HepG2 (cell line): Measurements from ENCODE around the gene TWNK. TPM values are rescaled to one million over a fixed set of nuclear protein-coding genes. Genes with fewer than 3 reads are reported as not detected.

Experiments used
- IKZF4 ChIP-seq: sonication (generic); formaldehyde crosslinking; IDR thresholded peaks from 2 replicates; pipeline ENCODE4 v1.5.1; 2020; ENCODE audit warnings: borderline replicate concordance, mild to moderate bottlenecking, low read depth, missing genetic modification reagents; ENCODE audit errors: not compliant biosample characterization
- MIER2 ChIP-seq: IDR thresholded peaks from 2 replicates; pipeline ENCODE4 v1.6.1; 2016; ENCODE audit warnings: missing biosample characterization, missing genetic modification reagents
- MYPOP ChIP-seq: sonication (generic); formaldehyde crosslinking; IDR thresholded peaks from 2 replicates; pipeline ENCODE4 v1.8.1; 2023; ENCODE audit warnings: mild to moderate bottlenecking, moderate library complexity, missing genetic modification reagents
- NR2F6 ChIP-seq, 2 experiments: IDR thresholded peaks; 2 replicates each; pipeline ENCODE4 v1.6.1; 2016; ENCODE audit warnings: antibody characterized with exemption in 1 of 2, mild to moderate bottlenecking in 1 of 2
- SP4 ChIP-seq: sonication (generic); formaldehyde crosslinking; IDR thresholded peaks from 2 replicates; pipeline ENCODE4 v1.8.1; 2023; ENCODE audit warnings: mild to moderate bottlenecking, missing genetic modification reagents
- SRY ChIP-seq: sonication (generic); formaldehyde crosslinking; IDR thresholded peaks from 2 replicates; pipeline ENCODE4 v1.8.0; 2022; ENCODE audit warnings: mild to moderate bottlenecking, missing genetic modification reagents
- ZBTB1 ChIP-seq: sonication (generic); formaldehyde crosslinking; IDR thresholded peaks from 2 replicates; pipeline ENCODE4 v1.4.0; 2020; ENCODE audit warnings: missing genetic modification reagents, borderline replicate concordance
- ZBTB14 ChIP-seq: sonication (generic); formaldehyde crosslinking; IDR thresholded peaks from 2 replicates; pipeline ENCODE4 v1.4.0; 2020; ENCODE audit warnings: missing genetic modification reagents
- ZFP36L2 ChIP-seq: sonication (generic); formaldehyde crosslinking; IDR thresholded peaks from 2 replicates; pipeline ENCODE4 v1.4.0; 2020; ENCODE audit warnings: missing genetic modification reagents
- ZNF33A ChIP-seq: sonication (generic); formaldehyde crosslinking; IDR thresholded peaks from 2 replicates; pipeline ENCODE4 v1.5.1; 2020; ENCODE audit warnings: missing genetic modification reagents, mild to moderate bottlenecking, moderate library complexity, borderline replicate concordance
- ZNF761 ChIP-seq: sonication (generic); formaldehyde crosslinking; conservative IDR thresholded peaks from 2 replicates; pipeline ENCODE4 v1.4.0; 2020; ENCODE audit warnings: mild to moderate bottlenecking, missing genetic modification reagents
- ZNF770 ChIP-seq: sonication (generic); formaldehyde crosslinking; IDR thresholded peaks from 2 replicates; pipeline ENCODE4 v1.5.0; 2020; ENCODE audit warnings: mild to moderate bottlenecking, missing genetic modification reagents
- ZNF776 ChIP-seq: sonication (generic); formaldehyde crosslinking; IDR thresholded peaks from 2 replicates; pipeline ENCODE4 v1.4.0; 2020; ENCODE audit warnings: mild to moderate bottlenecking, missing genetic modification reagents
- polyA plus RNA-seq, 8 experiments: library from polyadenylated mRNA; depleted of rRNA in 3 of 8; stranded (reverse) in 7 of 8; unstranded in 1 of 8; fragments of >200 nt; fragmentation: Illumina TruSeq in 4 of 8; extraction: Trizol in 4 of 8; gene quantifications; 2 replicates each; pipeline versions ENCODE4 v1.2.1 to v1.2.3, GENCODE V29; 2011 to 2016; ENCODE audit warnings: low read depth in 4 of 8, missing spikeins in 1 of 8, mixed read lengths in 1 of 8; ENCODE audit not compliant: insufficient read depth in 1 of 8
- total RNA-seq, 5 experiments: library from RNA; depleted of rRNA; stranded (reverse); fragments of >200 nt; fragmentation: Illumina TruSeq; extraction: Trizol; gene quantifications; 2 replicates each; pipeline ENCODE4 v1.2.3, GENCODE V29; 2016; ENCODE audit warnings: low read depth in 1 of 5
- TF ChIP-seq, protein P1 (sequence below): sonication (generic); formaldehyde crosslinking; IDR thresholded peaks from 2 replicates; pipeline ENCODE4 v1.4.0; 2020; ENCODE audit warnings: mild to moderate bottlenecking, missing genetic modification reagents
- TF ChIP-seq, protein P2 (sequence below): sonication (generic); formaldehyde crosslinking; IDR thresholded peaks from 2 replicates; pipeline ENCODE4 v1.8.0; 2022; ENCODE audit warnings: mild to moderate bottlenecking, missing genetic modification reagents
- TF ChIP-seq, protein P3 (sequence below): sonication (generic); formaldehyde crosslinking; IDR thresholded peaks from 2 replicates; pipeline ENCODE4 v1.8.0; 2023; ENCODE audit warnings: mild to moderate bottlenecking, missing genetic modification reagents

The TWNK gene
- total and polyA plus RNA-seq, 2 of the 13 experiments (the other 11 are each of a cell fraction or from before 2014, with no cell fraction given) = 10.7 to 16.5 TPM

GRCh38 chr10:100972115-100972903 lies 15.0 kb upstream of the TWNK start (continued):
- TF ChIP-seq, protein P1, sequence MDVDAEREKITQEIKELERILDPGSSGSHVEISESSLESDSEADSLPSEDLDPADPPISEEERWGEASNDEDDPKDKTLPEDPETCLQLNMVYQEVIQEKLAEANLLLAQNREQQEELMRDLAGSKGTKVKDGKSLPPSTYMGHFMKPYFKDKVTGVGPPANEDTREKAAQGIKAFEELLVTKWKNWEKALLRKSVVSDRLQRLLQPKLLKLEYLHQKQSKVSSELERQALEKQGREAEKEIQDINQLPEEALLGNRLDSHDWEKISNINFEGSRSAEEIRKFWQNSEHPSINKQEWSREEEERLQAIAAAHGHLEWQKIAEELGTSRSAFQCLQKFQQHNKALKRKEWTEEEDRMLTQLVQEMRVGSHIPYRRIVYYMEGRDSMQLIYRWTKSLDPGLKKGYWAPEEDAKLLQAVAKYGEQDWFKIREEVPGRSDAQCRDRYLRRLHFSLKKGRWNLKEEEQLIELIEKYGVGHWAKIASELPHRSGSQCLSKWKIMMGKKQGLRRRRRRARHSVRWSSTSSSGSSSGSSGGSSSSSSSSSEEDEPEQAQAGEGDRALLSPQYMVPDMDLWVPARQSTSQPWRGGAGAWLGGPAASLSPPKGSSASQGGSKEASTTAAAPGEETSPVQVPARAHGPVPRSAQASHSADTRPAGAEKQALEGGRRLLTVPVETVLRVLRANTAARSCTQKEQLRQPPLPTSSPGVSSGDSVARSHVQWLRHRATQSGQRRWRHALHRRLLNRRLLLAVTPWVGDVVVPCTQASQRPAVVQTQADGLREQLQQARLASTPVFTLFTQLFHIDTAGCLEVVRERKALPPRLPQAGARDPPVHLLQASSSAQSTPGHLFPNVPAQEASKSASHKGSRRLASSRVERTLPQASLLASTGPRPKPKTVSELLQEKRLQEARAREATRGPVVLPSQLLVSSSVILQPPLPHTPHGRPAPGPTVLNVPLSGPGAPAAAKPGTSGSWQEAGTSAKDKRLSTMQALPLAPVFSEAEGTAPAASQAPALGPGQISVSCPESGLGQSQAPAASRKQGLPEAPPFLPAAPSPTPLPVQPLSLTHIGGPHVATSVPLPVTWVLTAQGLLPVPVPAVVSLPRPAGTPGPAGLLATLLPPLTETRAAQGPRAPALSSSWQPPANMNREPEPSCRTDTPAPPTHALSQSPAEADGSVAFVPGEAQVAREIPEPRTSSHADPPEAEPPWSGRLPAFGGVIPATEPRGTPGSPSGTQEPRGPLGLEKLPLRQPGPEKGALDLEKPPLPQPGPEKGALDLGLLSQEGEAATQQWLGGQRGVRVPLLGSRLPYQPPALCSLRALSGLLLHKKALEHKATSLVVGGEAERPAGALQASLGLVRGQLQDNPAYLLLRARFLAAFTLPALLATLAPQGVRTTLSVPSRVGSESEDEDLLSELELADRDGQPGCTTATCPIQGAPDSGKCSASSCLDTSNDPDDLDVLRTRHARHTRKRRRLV (CRISPR knock-in tag) = no peak
- TF ChIP-seq SP4 (CRISPR knock-in tag) = 0 out of 2 replicates have a peak, but pooled peaks have one; percentile 24
- TF ChIP-seq ZNF33A (CRISPR knock-in tag) = no peak
- TF ChIP-seq MYPOP (CRISPR knock-in tag) = no peak
- TF ChIP-seq ZBTB1 (CRISPR knock-in tag) = no peak
- TF ChIP-seq SRY (CRISPR knock-in tag) = no peak
- TF ChIP-seq, protein P2, sequence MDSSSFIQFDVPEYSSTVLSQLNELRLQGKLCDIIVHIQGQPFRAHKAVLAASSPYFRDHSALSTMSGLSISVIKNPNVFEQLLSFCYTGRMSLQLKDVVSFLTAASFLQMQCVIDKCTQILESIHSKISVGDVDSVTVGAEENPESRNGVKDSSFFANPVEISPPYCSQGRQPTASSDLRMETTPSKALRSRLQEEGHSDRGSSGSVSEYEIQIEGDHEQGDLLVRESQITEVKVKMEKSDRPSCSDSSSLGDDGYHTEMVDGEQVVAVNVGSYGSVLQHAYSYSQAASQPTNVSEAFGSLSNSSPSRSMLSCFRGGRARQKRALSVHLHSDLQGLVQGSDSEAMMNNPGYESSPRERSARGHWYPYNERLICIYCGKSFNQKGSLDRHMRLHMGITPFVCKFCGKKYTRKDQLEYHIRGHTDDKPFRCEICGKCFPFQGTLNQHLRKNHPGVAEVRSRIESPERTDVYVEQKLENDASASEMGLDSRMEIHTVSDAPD (CRISPR knock-in tag) = no peak
- TF ChIP-seq MIER2 = no peak
- TF ChIP-seq NR2F6 (IDR thresholded peaks at IDR 0.05) = peak; percentile 83
- peak; percentile 77 for TF ChIP-seq NR2F6 (CRISPR knock-in tag; IDR thresholded peaks at IDR 0.05)
- TF ChIP-seq ZNF770 (CRISPR knock-in tag) = no peak
- TF ChIP-seq ZFP36L2 (CRISPR knock-in tag) = no peak
- no peak for TF ChIP-seq ZBTB14
- TF ChIP-seq, protein P3, sequence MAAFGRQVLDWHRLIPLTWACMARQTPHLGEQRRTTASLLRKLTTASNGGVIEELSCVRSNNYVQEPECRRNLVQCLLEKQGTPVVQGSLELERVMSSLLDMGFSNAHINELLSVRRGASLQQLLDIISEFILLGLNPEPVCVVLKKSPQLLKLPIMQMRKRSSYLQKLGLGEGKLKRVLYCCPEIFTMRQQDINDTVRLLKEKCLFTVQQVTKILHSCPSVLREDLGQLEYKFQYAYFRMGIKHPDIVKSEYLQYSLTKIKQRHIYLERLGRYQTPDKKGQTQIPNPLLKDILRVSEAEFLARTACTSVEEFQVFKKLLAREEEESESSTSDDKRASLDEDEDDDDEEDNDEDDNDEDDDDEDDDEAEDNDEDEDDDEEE (CRISPR knock-in tag) = no peak
- no peak for TF ChIP-seq IKZF4
- no peak for TF ChIP-seq ZNF761
- TF ChIP-seq ZNF776 (CRISPR knock-in tag) = no peak
